H1 (cell line): ENCODE measurements around the gene PARD3.

Experiments used
- ATF2 ChIP-seq: IDR thresholded peaks from 2 replicates; pipeline ENCODE4 v1.6.1; 2012; ENCODE audit warnings: low read length, inconsistent platforms
- CHD1 ChIP-seq: IDR thresholded peaks from 2 replicates; pipeline ENCODE4 v1.6.1; 2012; ENCODE audit warnings: low read depth, low read length, improper control_type of control experiment
- CTCF ChIP-seq, 3 experiments: IDR thresholded peaks; 1 replicate in 2 of 3; 2 replicates in 1 of 3; pipeline versions ENCODE4 v1.5.1 to v1.6.1; 2011; ENCODE audit warnings: low read length in 3 of 3, mild to moderate bottlenecking in 3 of 3, inconsistent platforms in 2 of 3, low read depth in 1 of 3, moderate library complexity in 1 of 3; ENCODE audit not compliant: insufficient read depth in 1 of 3; ENCODE audit errors: control extremely low read depth in 1 of 3
- JUND ChIP-seq: IDR thresholded peaks from 2 replicates; pipeline ENCODE4 v1.6.1; 2011; ENCODE audit warnings: mild to moderate bottlenecking, improper control_type of control experiment, low read length
- MAX ChIP-seq: IDR thresholded peaks from 2 replicates; pipeline ENCODE4 v1.6.1; 2012; ENCODE audit warnings: inconsistent platforms
- POLR2AphosphoS5 ChIP-seq: IDR thresholded peaks from 2 replicates; pipeline ENCODE4 v1.6.1; 2011; ENCODE audit warnings: low read depth, low read length
- SIN3A ChIP-seq, 2 experiments: IDR thresholded peaks in 1 of 2; conservative IDR thresholded peaks in 1 of 2; 2 replicates each; pipeline ENCODE4 v1.6.1; 2011 to 2012; ENCODE audit warnings: low read length in 2 of 2, improper control_type of control experiment in 1 of 2, low read depth in 1 of 2, mild to moderate bottlenecking in 1 of 2
- SUZ12 ChIP-seq: fragments of 200-600 bp; sonication (generic); IDR thresholded peaks from 2 replicates; pipeline ENCODE4 v1.6.1; 2012; ENCODE audit warnings: mild to moderate bottlenecking, inconsistent platforms, low read length, moderate library complexity, mixed read lengths
- YY1 ChIP-seq: IDR thresholded peaks from 2 replicates; pipeline ENCODE4 v1.6.1; 2011; ENCODE audit warnings: low read depth, mild to moderate bottlenecking, low read length

GRCh38 chr10:34689053-34689452 lies 126.0 kb downstream of the PARD3 start:
- TF ChIP-seq SIN3A (conservative IDR thresholded peaks at IDR 0.05 in 1 of 2, IDR thresholded peaks at IDR 0.05 in 1 of 2; ENCODE audit: low read depth in 1 of 2, low read length in 2 of 2) = no peak
- no peak for TF ChIP-seq YY1
- no peak for TF ChIP-seq JUND
- TF ChIP-seq MAX = no peak
- TF ChIP-seq ATF2 = no peak
- TF ChIP-seq CTCF (IDR thresholded peaks at IDR 0.05; ENCODE audit: control extremely low read depth in 1 of 3, insufficient read depth in 1 of 3, low read depth in 1 of 3, low read length in 3 of 3) = no peak
- no peak for TF ChIP-seq SUZ12
- TF ChIP-seq POLR2AphosphoS5 = no peak
- TF ChIP-seq CHD1 = no peak
